Hepatocyte (in vitro differentiated cells): ENCODE data around the gene ARSG.

ENCODE experiments used
- EZH2 ChIP-seq: fragments of 200-600 bp; sonication (generic); IDR thresholded peaks from 2 replicates; pipeline ENCODE4 v1.6.1; 2016; ENCODE audit warnings: antibody characterized with exemption, mild to moderate bottlenecking, borderline replicate concordance
- TF ChIP-seq, protein P1 (sequence below): fragments of 200-600 bp; sonication (generic); IDR thresholded peaks from 2 replicates; pipeline ENCODE4 v1.5.1; 2016; ENCODE audit warnings: antibody characterized with exemption, mild to moderate bottlenecking; ENCODE audit not compliant: poor library complexity

DNA sequence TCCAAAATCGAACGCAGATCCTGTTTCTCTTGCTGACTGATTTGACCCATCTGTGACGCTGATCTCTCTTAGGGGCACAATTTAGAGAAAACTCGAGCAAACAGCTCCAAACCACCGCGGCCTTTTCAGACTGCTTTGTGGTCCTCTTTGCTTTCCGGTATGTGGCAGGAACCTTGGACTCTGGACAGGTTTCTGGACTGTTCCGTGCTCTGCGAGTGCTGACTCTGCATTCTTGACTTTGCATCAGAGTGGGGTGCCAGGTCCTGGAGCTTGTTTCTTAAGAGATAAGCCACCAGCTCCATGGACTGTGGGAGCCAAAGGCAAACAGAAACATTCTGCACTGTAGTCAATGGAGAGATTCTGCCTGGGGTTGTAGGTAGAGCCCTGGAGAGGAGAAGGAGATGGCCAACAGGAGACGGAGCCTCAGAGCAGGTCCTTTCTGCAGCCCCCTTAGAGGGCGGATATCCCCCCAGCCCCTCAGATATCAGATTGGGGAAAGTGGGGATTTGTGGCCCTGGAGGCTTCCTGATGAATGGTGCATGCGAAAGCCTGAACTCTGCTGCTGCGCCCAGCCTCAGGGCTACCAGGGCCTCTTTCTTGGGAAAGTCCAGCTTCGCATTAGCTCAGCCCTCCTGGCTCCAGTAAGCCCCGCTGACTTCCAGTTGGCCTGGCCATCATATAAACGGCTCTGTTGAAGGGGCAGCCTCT is 100.4 kb downstream of the ARSG start:
- TF ChIP-seq EZH2 = no peak
- TF ChIP-seq, protein P1, sequence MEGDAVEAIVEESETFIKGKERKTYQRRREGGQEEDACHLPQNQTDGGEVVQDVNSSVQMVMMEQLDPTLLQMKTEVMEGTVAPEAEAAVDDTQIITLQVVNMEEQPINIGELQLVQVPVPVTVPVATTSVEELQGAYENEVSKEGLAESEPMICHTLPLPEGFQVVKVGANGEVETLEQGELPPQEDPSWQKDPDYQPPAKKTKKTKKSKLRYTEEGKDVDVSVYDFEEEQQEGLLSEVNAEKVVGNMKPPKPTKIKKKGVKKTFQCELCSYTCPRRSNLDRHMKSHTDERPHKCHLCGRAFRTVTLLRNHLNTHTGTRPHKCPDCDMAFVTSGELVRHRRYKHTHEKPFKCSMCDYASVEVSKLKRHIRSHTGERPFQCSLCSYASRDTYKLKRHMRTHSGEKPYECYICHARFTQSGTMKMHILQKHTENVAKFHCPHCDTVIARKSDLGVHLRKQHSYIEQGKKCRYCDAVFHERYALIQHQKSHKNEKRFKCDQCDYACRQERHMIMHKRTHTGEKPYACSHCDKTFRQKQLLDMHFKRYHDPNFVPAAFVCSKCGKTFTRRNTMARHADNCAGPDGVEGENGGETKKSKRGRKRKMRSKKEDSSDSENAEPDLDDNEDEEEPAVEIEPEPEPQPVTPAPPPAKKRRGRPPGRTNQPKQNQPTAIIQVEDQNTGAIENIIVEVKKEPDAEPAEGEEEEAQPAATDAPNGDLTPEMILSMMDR = no peak
